Endothelial cell of umbilical vein (primary cell): Measurements from ENCODE around the gene CLIC5.

Experiments
- EZH2 ChIP-seq: IDR thresholded peaks from 2 replicates; pipeline ENCODE4 v1.6.1; 2012; ENCODE audit warnings: borderline replicate concordance, low read depth, mild to moderate bottlenecking, moderate library complexity, low read length, inconsistent platforms; ENCODE audit not compliant: severe bottlenecking
- FOS ChIP-seq: IDR thresholded peaks from 2 replicates; pipeline ENCODE4 v1.6.1; 2011; ENCODE audit warnings: mild to moderate bottlenecking, low read length, moderate library complexity, borderline replicate concordance; ENCODE audit not compliant: insufficient read depth
- GATA2 ChIP-seq: IDR thresholded peaks from 2 replicates; pipeline ENCODE4 v1.7.0; 2011; ENCODE audit warnings: low read depth, mild to moderate bottlenecking, moderate library complexity, mixed read lengths, low read length; ENCODE audit not compliant: insufficient read length, insufficient read depth
- JUN ChIP-seq: IDR thresholded peaks from 2 replicates; pipeline ENCODE4 v1.6.1; 2011; ENCODE audit warnings: borderline replicate concordance, low read depth; ENCODE audit not compliant: insufficient read length, insufficient read depth
- MAX ChIP-seq: IDR thresholded peaks from 2 replicates; pipeline ENCODE4 v1.6.1; 2011; ENCODE audit not compliant: insufficient read depth, insufficient read length
- MYC ChIP-seq: IDR thresholded peaks from one replicate; pipeline ENCODE4 v1.6.1; 2011; ENCODE audit warnings: mild to moderate bottlenecking, low read depth, low read length
- POLR2A ChIP-seq: IDR thresholded peaks from 2 replicates; pipeline ENCODE4 v1.6.1; 2012; ENCODE audit warnings: low read depth, mild to moderate bottlenecking, control low read depth, low read length
- POLR2AphosphoS5 ChIP-seq: IDR thresholded peaks from 2 replicates; pipeline ENCODE4 v1.6.1; 2012; ENCODE audit warnings: low read depth, mild to moderate bottlenecking, control low read depth, low read length, moderate library complexity; ENCODE audit not compliant: insufficient read depth
- TF ChIP-seq, protein P1 (sequence below), 2 donors: IDR thresholded peaks; 1 replicate in 1 of 2; 2 replicates in 1 of 2; pipeline ENCODE4 v1.5.1; 2011; ENCODE audit warnings: low read length in 2 of 2, mild to moderate bottlenecking in 2 of 2, moderate library complexity in 2 of 2, control low read depth in 1 of 2, inconsistent platforms in 1 of 2, low read depth in 1 of 2; ENCODE audit not compliant: insufficient read depth in 1 of 2; ENCODE audit errors: extremely low read depth in 1 of 2

DNA sequence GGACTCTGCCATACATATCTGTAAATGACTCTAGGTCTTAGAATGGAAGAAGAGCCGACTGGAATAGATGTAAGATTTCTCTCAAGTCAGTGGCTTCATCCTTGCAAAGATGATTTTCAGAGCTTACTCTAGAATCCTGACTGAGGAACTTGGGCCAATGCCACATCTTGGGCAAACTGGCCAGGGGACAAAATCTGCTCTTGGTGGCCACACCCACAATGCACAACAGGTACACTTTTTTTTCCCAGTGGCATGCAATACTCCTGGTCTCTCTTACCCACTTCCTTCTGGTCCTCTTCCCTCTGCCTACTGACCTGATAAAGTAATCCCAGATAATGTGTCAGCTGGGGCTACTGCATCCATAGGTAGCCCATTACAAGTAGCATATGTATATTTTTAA is 13.4 kb downstream of the CLIC5 start:
- TF ChIP-seq POLR2AphosphoS5 (no peak), POLR2A (no peak), MAX (no peak), JUN (no peak), EZH2 (no peak), FOS (no peak), MYC (no peak), GATA2 (no peak)
- TF ChIP-seq, protein P1, sequence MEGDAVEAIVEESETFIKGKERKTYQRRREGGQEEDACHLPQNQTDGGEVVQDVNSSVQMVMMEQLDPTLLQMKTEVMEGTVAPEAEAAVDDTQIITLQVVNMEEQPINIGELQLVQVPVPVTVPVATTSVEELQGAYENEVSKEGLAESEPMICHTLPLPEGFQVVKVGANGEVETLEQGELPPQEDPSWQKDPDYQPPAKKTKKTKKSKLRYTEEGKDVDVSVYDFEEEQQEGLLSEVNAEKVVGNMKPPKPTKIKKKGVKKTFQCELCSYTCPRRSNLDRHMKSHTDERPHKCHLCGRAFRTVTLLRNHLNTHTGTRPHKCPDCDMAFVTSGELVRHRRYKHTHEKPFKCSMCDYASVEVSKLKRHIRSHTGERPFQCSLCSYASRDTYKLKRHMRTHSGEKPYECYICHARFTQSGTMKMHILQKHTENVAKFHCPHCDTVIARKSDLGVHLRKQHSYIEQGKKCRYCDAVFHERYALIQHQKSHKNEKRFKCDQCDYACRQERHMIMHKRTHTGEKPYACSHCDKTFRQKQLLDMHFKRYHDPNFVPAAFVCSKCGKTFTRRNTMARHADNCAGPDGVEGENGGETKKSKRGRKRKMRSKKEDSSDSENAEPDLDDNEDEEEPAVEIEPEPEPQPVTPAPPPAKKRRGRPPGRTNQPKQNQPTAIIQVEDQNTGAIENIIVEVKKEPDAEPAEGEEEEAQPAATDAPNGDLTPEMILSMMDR (IDR thresholded peaks at IDR 0.05; ENCODE audit: extremely low read depth in 1 of 2, insufficient read depth in 1 of 2, low read depth in 1 of 2, low read length in 2 of 2), result no peak
